Fibroblast of lung (primary cell): ENCODE measurements around the gene GPX2. TPM values are rescaled to one million over a fixed set of nuclear protein-coding genes. Genes with fewer than 3 reads are reported as not detected.

Experiments
- DNase-seq, 2 donors: peaks; one replicate each; pipeline versions ENCODE4 v3.0.0 to v3.0.0-alpha.2; 2010; ENCODE audit warnings: low read depth in 2 of 2
- H2AFZ ChIP-seq: 2 replicates; pipeline ENCODE4 v1.5.1; 2012; ENCODE audit warnings: low read length, control low read depth, inconsistent platforms
- H3K27ac ChIP-seq: 2 replicates; pipeline ENCODE4 v1.5.1; 2011; ENCODE audit warnings: low read length, control low read depth; ENCODE audit not compliant: insufficient read depth
- H3K27me3 ChIP-seq: 2 replicates; pipeline ENCODE4 v1.5.1; 2011; ENCODE audit warnings: mild to moderate bottlenecking, low read length; ENCODE audit not compliant: control insufficient read depth, insufficient read depth
- H3K36me3 ChIP-seq: 2 replicates; pipeline ENCODE4 v1.5.1; 2011; ENCODE audit warnings: low read length; ENCODE audit not compliant: control insufficient read depth, insufficient read depth
- H3K4me1 ChIP-seq: 2 replicates; pipeline ENCODE4 v1.5.1; 2011; ENCODE audit warnings: low read length; ENCODE audit not compliant: control insufficient read depth, insufficient read depth; ENCODE audit errors: extremely low read depth
- H3K4me2 ChIP-seq: 2 replicates; pipeline ENCODE4 v1.5.1; 2011; ENCODE audit warnings: low read length, control low read depth; ENCODE audit not compliant: insufficient read depth; ENCODE audit errors: extremely low read depth
- H3K4me3 ChIP-seq, 4 experiments: fragments of 200-600 bp in 1 of 4; sonication (generic) in 1 of 4; replicated peaks in 1 of 4; 2 replicates each; pipeline ENCODE4 v1.5.1; 2011 to 2016; ENCODE audit warnings: low read length in 4 of 4, low read depth in 3 of 4, mild to moderate bottlenecking in 3 of 4, control low read depth in 2 of 4, inconsistent platforms in 1 of 4, mixed read lengths in 1 of 4; ENCODE audit not compliant: insufficient read depth in 1 of 4; ENCODE audit errors: control extremely low read depth in 1 of 4
- H3K79me2 ChIP-seq: 2 replicates; pipeline ENCODE4 v1.5.1; 2012; ENCODE audit warnings: mild to moderate bottlenecking, low read length, inconsistent platforms; ENCODE audit not compliant: control insufficient read depth, insufficient read depth
- H3K9ac ChIP-seq: 2 replicates; pipeline ENCODE4 v1.5.1; 2011; ENCODE audit warnings: mild to moderate bottlenecking, low read length, control low read depth; ENCODE audit not compliant: insufficient read depth
- H3K9me3 ChIP-seq: 2 replicates; pipeline ENCODE4 v1.5.1; 2012; ENCODE audit warnings: low read depth, low read length; ENCODE audit not compliant: control insufficient read depth, insufficient read depth
- H4K20me1 ChIP-seq: 2 replicates; pipeline ENCODE4 v1.5.1; 2011; ENCODE audit warnings: low read length; ENCODE audit not compliant: control insufficient read depth, insufficient read depth; ENCODE audit errors: extremely low read depth
- CTCF ChIP-seq, 2 donors: IDR thresholded peaks in 1 of 2; conservative IDR thresholded peaks in 1 of 2; 1 replicate in 1 of 2; 2 replicates in 1 of 2; pipeline ENCODE4 v1.5.1; 2011 to 2012; ENCODE audit warnings: low read length in 2 of 2, control low read depth in 1 of 2, inconsistent platforms in 1 of 2, low read depth in 1 of 2, mild to moderate bottlenecking in 1 of 2
- EZH2 ChIP-seq: IDR thresholded peaks from 2 replicates; pipeline ENCODE4 v1.5.1; 2012; ENCODE audit warnings: low read length, control low read depth, mild to moderate bottlenecking; ENCODE audit errors: missing control alignments
- polyA plus RNA-seq, 2 donors: library from polyadenylated mRNA; depleted of rRNA in 1 of 2; stranded (reverse) in 1 of 2; unstranded in 1 of 2; fragments of >200 nt; gene quantifications; 2 replicates each; pipeline ENCODE4 v1.2.1, GENCODE V29; 2011 to 2012; ENCODE audit warnings: missing spikeins in 1 of 2
- total RNA-seq: library from RNA; depleted of rRNA; stranded (reverse); fragments of >200 nt; gene quantifications from 2 replicates; pipeline ENCODE4 v1.2.1, GENCODE V29; 2014

GPX2 gene
- total and polyA plus RNA-seq, 2 donors (not counting 1 experiment from before 2014, with no cell fraction given) = not detected

GRCh38 chr14:64946310-64947045 lies 3.9 kb upstream of the GPX2 start:
- no peak overlapping the region for H3K9ac ChIP-seq
- no peaks in the 10 kb centered on the region for H4K20me1 ChIP-seq
- H3K4me3 ChIP-seq = no peak overlapping the region
- H3K4me1 ChIP-seq = no peaks in the 10 kb centered on the region
- no peaks in the 10 kb centered on the region for H3K27me3 ChIP-seq
- H3K79me2 ChIP-seq = no peaks in the 10 kb centered on the region
- H3K36me3 ChIP-seq = no peaks in the 10 kb centered on the region
- no peak for DNase-seq
- H3K27ac ChIP-seq = no peak overlapping the region
- no peaks in the 10 kb centered on the region for H3K9me3 ChIP-seq
- H2AFZ ChIP-seq = no peak overlapping the region
- H3K4me2 ChIP-seq = no peak overlapping the region
- no peak for TF ChIP-seq CTCF (conservative IDR thresholded peaks at IDR 0.05 in 1 of 2, IDR thresholded peaks at IDR 0.05 in 1 of 2; ENCODE audit: low read depth in 1 of 2, low read length in 2 of 2)
- no peak for TF ChIP-seq EZH2

GRCh38 chr14:64945431-64946178 lies 3.1 kb upstream of the GPX2 start:
- no peak for TF ChIP-seq CTCF (conservative IDR thresholded peaks at IDR 0.05 in 1 of 2, IDR thresholded peaks at IDR 0.05 in 1 of 2; ENCODE audit: low read depth in 1 of 2, low read length in 2 of 2)
- no peak for TF ChIP-seq EZH2
- H3K27ac ChIP-seq = no peak overlapping the region
- H3K4me2 ChIP-seq = no peak overlapping the region
- H4K20me1 ChIP-seq = no peaks in the 10 kb centered on the region
- no peaks in the 10 kb centered on the region for H3K36me3 ChIP-seq
- no peak for DNase-seq
- H3K9ac ChIP-seq = no peak overlapping the region
- no peak overlapping the region for H2AFZ ChIP-seq
- H3K4me1 ChIP-seq = no peaks in the 10 kb centered on the region
- no peaks in the 10 kb centered on the region for H3K27me3 ChIP-seq
- H3K4me3 ChIP-seq = no peak overlapping the region
- no peaks in the 10 kb centered on the region for H3K9me3 ChIP-seq
- no peaks in the 10 kb centered on the region for H3K79me2 ChIP-seq

- no peak overlapping the region for H3K4me2 ChIP-seq
- H3K27me3 ChIP-seq = no peaks in the 10 kb centered on the region
- no peak for DNase-seq
- H3K4me1 ChIP-seq = no peaks in the 10 kb centered on the region
- no peak overlapping the region for H3K27ac ChIP-seq
- H3K79me2 ChIP-seq = no peaks in the 10 kb centered on the region
- H3K9me3 ChIP-seq = no peaks in the 10 kb centered on the region
- H3K4me3 ChIP-seq = no peak overlapping the region
- no peaks in the 10 kb centered on the region for H3K36me3 ChIP-seq
- H4K20me1 ChIP-seq = no peaks in the 10 kb centered on the region
- no peak overlapping the region for H2AFZ ChIP-seq
- no peak for TF ChIP-seq CTCF (conservative IDR thresholded peaks at IDR 0.05 in 1 of 2, IDR thresholded peaks at IDR 0.05 in 1 of 2; ENCODE audit: low read depth in 1 of 2, low read length in 2 of 2)
- TF ChIP-seq EZH2 = no peak
- H3K9ac ChIP-seq = no peak overlapping the region
Measured at GRCh38 chr14:64944861-64945260, 2.3 kb upstream of the GPX2 start.
